HG02884 (cell line): ENCODE results near the gene LMO1.

Source experiments
- ATAC-seq: cut with Tn5 transposase; IDR thresholded peaks from one replicate; pipeline ENCODE4 v1.9.1; 2021; ENCODE audit warnings: mild to moderate bottlenecking, moderate library complexity; ENCODE audit not compliant: unreplicated experiment

LMO1 gene

GRCh38 chr11:8263769-8264410, at the start of gene LMO1:
Gene LMO1 (minus strand): TSS chr11:8263878. CDS start chr11:8263362, 516 bp downstream.
- no peak for ATAC-seq

GRCh38 chr11:8312986-8313385, 49.3 kb upstream of the LMO1 start:
- no peak for ATAC-seq

- no peak for ATAC-seq
These were observed 47.7 kb upstream of the LMO1 start for GRCh38 chr11:8311366-8311765.

- no peak for ATAC-seq
These were observed 47.1 kb upstream of the LMO1 start for GRCh38 chr11:8310743-8311298.

- no peak for ATAC-seq
These were observed 46.2 kb upstream of the LMO1 start for GRCh38 chr11:8309862-8310261.

- no peak for ATAC-seq
These were observed 45.6 kb upstream of the LMO1 start for GRCh38 chr11:8309311-8309710.

GRCh38 chr11:8307601-8308000, 43.9 kb upstream of the LMO1 start:
- no peak for ATAC-seq

- no peak for ATAC-seq
These were observed 37.9 kb upstream of the LMO1 start for GRCh38 chr11:8301622-8302021.

GRCh38 chr11:8298801-8299786, 35.4 kb upstream of the LMO1 start:
- no peak for ATAC-seq

GRCh38 chr11:8297781-8298440, 34.2 kb upstream of the LMO1 start:
- ATAC-seq = no peak

- ATAC-seq = no peak
These were observed 33.2 kb upstream of the LMO1 start for GRCh38 chr11:8296872-8297271.

- no peak for ATAC-seq
These were observed 32.5 kb upstream of the LMO1 start for GRCh38 chr11:8296038-8296649.

- no peak for ATAC-seq
These were observed 30.7 kb upstream of the LMO1 start for GRCh38 chr11:8294251-8294935.

- no peak for ATAC-seq
These were observed 29.5 kb upstream of the LMO1 start for GRCh38 chr11:8293171-8293570.

- ATAC-seq = no peak
These were observed 28.7 kb upstream of the LMO1 start for GRCh38 chr11:8292351-8292750.

GRCh38 chr11:8291421-8292350, 28.0 kb upstream of the LMO1 start:
- ATAC-seq = no peak

- no peak for ATAC-seq
These were observed 26.6 kb upstream of the LMO1 start for GRCh38 chr11:8290081-8290810.

GRCh38 chr11:8289492-8289918, 25.8 kb upstream of the LMO1 start:
- ATAC-seq = no peak
